ENCODE results near the gene RCOR3.
"Not testable (repeated sequence)": the region's sequence is repeated elsewhere in the genome, so short reads cannot be mapped to it uniquely, and the experiment has no call there.

Gene RCOR3

GRCh38 chr1:211260141-211261107 is 1.3 kb downstream of the RCOR3 start:
- DNase-seq (ENCODE audit: low read depth in 2 of 2), result peak; percentile 21 to 36

GRCh38 chr1:211261229-211261628 is 2.1 kb downstream of the RCOR3 start:
- DNase-seq (ENCODE audit: low read depth in 2 of 2), result no peak

- DNase-seq (ENCODE audit: low read depth in 2 of 2), result not testable (repeated sequence)
Measured at GRCh38 chr1:211263022-211263421, 3.9 kb downstream of the RCOR3 start.

GRCh38 chr1:211267204-211267857 is 8.2 kb downstream of the RCOR3 start:
- DNase-seq (ENCODE audit: low read depth in 2 of 2), result no peak

- DNase-seq (ENCODE audit: low read depth in 2 of 2), result no peak
Measured at GRCh38 chr1:211279340-211279739, 20.2 kb downstream of the RCOR3 start.

- no peak for DNase-seq (ENCODE audit: low read depth in 2 of 2)
Measured at GRCh38 chr1:211280910-211281309, 21.7 kb downstream of the RCOR3 start.

GRCh38 chr1:211281320-211282022 is 22.3 kb downstream of the RCOR3 start:
- no peak for DNase-seq (ENCODE audit: low read depth in 2 of 2)

- no peak for DNase-seq (ENCODE audit: low read depth in 2 of 2)
Measured at GRCh38 chr1:211282023-211282373, 22.8 kb downstream of the RCOR3 start.

- DNase-seq (ENCODE audit: low read depth in 2 of 2), result no peak
Measured at GRCh38 chr1:211285196-211285595, 26.0 kb downstream of the RCOR3 start.

GRCh38 chr1:211287218-211287617 is 28.1 kb downstream of the RCOR3 start:
- no peak for DNase-seq (ENCODE audit: low read depth in 2 of 2)

- DNase-seq (ENCODE audit: low read depth in 2 of 2), result no peak
Measured at GRCh38 chr1:211292411-211292810, 33.2 kb downstream of the RCOR3 start.

- no peak for DNase-seq (ENCODE audit: low read depth in 2 of 2)
Measured at GRCh38 chr1:211296396-211296795, 37.2 kb downstream of the RCOR3 start.

- DNase-seq (ENCODE audit: low read depth in 2 of 2), result no peak
Measured at GRCh38 chr1:211305044-211305443, 45.9 kb downstream of the RCOR3 start.

- DNase-seq (ENCODE audit: low read depth in 2 of 2), result no peak
Measured at GRCh38 chr1:211309617-211310016, 50.5 kb downstream of the RCOR3 start.

GRCh38 chr1:211313392-211313791 is 54.2 kb downstream of the RCOR3 start:
- no peak for DNase-seq (ENCODE audit: low read depth in 2 of 2)

- DNase-seq (ENCODE audit: low read depth in 2 of 2), result no peak
Measured at GRCh38 chr1:211318576-211319280, 59.6 kb downstream of the RCOR3 start.

- no peak for DNase-seq (ENCODE audit: low read depth in 2 of 2)
Measured at GRCh38 chr1:211319892-211320291, 60.7 kb downstream of the RCOR3 start.

- DNase-seq (ENCODE audit: low read depth in 2 of 2), result no peak
Measured at GRCh38 chr1:211320980-211321379, 61.8 kb downstream of the RCOR3 start.

GRCh38 chr1:211321646-211322045 is 62.5 kb downstream of the RCOR3 start:
- not testable (repeated sequence) for DNase-seq (ENCODE audit: low read depth in 2 of 2)

- peak; percentile 31 to 60 for DNase-seq (ENCODE audit: low read depth in 2 of 2)
Measured at GRCh38 chr1:211323156-211324063, 64.2 kb downstream of the RCOR3 start.
